ENCODE data around the gene KANK3. TPM values are rescaled to one million over a fixed set of nuclear protein-coding genes. Genes with fewer than 3 reads are reported as not detected.

The KANK3 gene
- total and polyA plus RNA-seq, 10 of the 15 experiments (the other 5 are each of a cell fraction or from before 2014, with no cell fraction given) = 0.03 to 0.93 (median 0.22) TPM; not detected in 1

- SMC1A ChIA-PET (ENCODE audit: uncharacterized antibody, unreplicated experiment) = no interaction called here
- RAD21 ChIA-PET (ENCODE audit: unreplicated experiment) = no interaction called here
- H3K4me1 ChIP-seq (ENCODE audit: control insufficient read depth, insufficient read depth, low read length) = no peaks in the 10 kb centered on the region
- no peaks in the 10 kb centered on the region for H4K20me1 ChIP-seq (ENCODE audit: control insufficient read depth, insufficient read depth)
- no peak overlapping the region for H3K27ac ChIP-seq (ENCODE audit: control insufficient read depth, insufficient read depth)
- POLR2A ChIA-PET = interaction anchor here (0.5 kb wide), 1 partner anchor 137 kb away, joined by 6 read pairs; no protein-coding TSS in a partner anchor
- no peak for FAIRE-seq
- CTCF ChIA-PET = no interaction called here
- no peak overlapping the region for H3K9ac ChIP-seq (ENCODE audit: control insufficient read depth, insufficient read depth, low read length)
- no peaks in the 10 kb centered on the region for H3K79me2 ChIP-seq (ENCODE audit: control insufficient read depth, insufficient read depth, low read length)
- no peaks in the 10 kb centered on the region for H3K36me3 ChIP-seq (ENCODE audit: control insufficient read depth in 2 of 2, insufficient read depth in 2 of 2, low read length in 1 of 2)
- intact Hi-C loops (cut with micrococcal nuclease; ENCODE audit: unreplicated experiment) (no loop called here), in situ Hi-C loops (cut with MboI) (no loop called here)
- H3K4me2 ChIP-seq (ENCODE audit: control insufficient read depth, insufficient read depth) = no peak overlapping the region
- no peaks in the 10 kb centered on the region for H3K9me3 ChIP-seq (replicated peaks; ENCODE audit: control insufficient read depth, insufficient read depth, low read length)
- no peak overlapping the region for H2AFZ ChIP-seq (ENCODE audit: control insufficient read depth, low read depth, low read length)
- no peak for DNase-seq (ENCODE audit: low read depth, low spot score)
- no peaks in the 10 kb centered on the region for H3K27me3 ChIP-seq (replicated peaks in 1 of 2; ENCODE audit: control insufficient read depth in 2 of 2, insufficient read depth in 2 of 2, low read length in 1 of 2)
- no TSS peak for BruUV-seq (replicated peaks)
- H3K4me3 ChIP-seq = no peak overlapping the region
- ATAC-seq = no peak
- 73% methylated on average over 26 of the region's 26 CpGs for WGBS (ENCODE audit: insufficient coverage, insufficient replicate concordance, low lambda C conversion rate, missing lambda C conversion rate)
- TF ChIP-seq HSF1 (IDR thresholded peaks at IDR 0.05; ENCODE audit: low read depth, low read length) (no peak), RCOR1 (conservative IDR thresholded peaks at IDR 0.05; ENCODE audit: low read depth, low read length) (no peak), WRNIP1 (IDR thresholded peaks at IDR 0.05; ENCODE audit: borderline replicate concordance, low read depth, low read length) (no peak), PAX5 (IDR thresholded peaks at IDR 0.05; ENCODE audit: borderline replicate concordance, low read depth, low read length) (no peak), TCF3 (IDR thresholded peaks at IDR 0.05; ENCODE audit: borderline replicate concordance, insufficient read depth, low read depth, low read length) (no peak), ZNF207 (IDR thresholded peaks at IDR 0.05; ENCODE audit: borderline replicate concordance) (no peak), NFYB (IDR thresholded peaks at IDR 0.05; ENCODE audit: insufficient read depth, low read depth, low read length) (no peak), TBL1XR1 (IDR thresholded peaks at IDR 0.05; ENCODE audit: low read depth, low read length) (no peak), EP300 (IDR thresholded peaks at IDR 0.05; ENCODE audit: borderline replicate concordance in 1 of 2, control insufficient read depth in 1 of 2, low read depth in 2 of 2, low read length in 2 of 2) (no peak), PML (IDR thresholded peaks at IDR 0.05; ENCODE audit: low read length) (no peak), ZNF217 (IDR thresholded peaks at IDR 0.05) (no peak), ZBTB33 (IDR thresholded peaks at IDR 0.05) (no peak), SUPT20H (IDR thresholded peaks at IDR 0.05; ENCODE audit: borderline replicate concordance, control insufficient read depth, low read depth, low read length) (no peak), YBX1 (IDR thresholded peaks at IDR 0.05) (no peak), ZNF592 (IDR thresholded peaks at IDR 0.05) (no peak)
These were observed 31.1 kb upstream of the KANK3 start for GRCh38 chr19:8373867-8374813.

Measured in GM12878 (cell line).